ENCODE data around the gene PCDHGA1. TPM values are rescaled to one million over a fixed set of nuclear protein-coding genes. Genes with fewer than 3 reads are reported as not detected.
"Not testable (repeated sequence)": the region's sequence is repeated elsewhere in the genome, so short reads cannot be mapped to it uniquely, and the experiment has no call there.

Gene PCDHGA1
- polyA plus RNA-seq, 2 of the 4 experiments (the other 2 are of a cell fraction), result 0.32 to 0.71 TPM

- FAIRE-seq (no peak), DNase-seq (ENCODE audit: low read depth in 1 of 2, low spot score in 1 of 2) (no peak)
Measured at GRCh38 chr5:141413540-141414069, 83.3 kb downstream of the PCDHGA1 start.

GRCh38 chr5:141414548-141415274, 84.4 kb downstream of the PCDHGA1 start:
- 75% methylated on average over 27 of the region's 46 CpGs for WGBS (ENCODE audit: missing lambda C conversion rate)
- H3K4me1 ChIP-seq; H3K4me2 ChIP-seq; H3K4me3 ChIP-seq; ATAC-seq; DNase-seq (ENCODE audit: low read depth in 1 of 2, low spot score in 1 of 2); POLR2A ChIA-PET; FAIRE-seq; H3K27ac ChIP-seq: not testable (repeated sequence)
- peaks cover 38% of the 10 kb centered on the region for H3K9me3 ChIP-seq
- CTCF ChIA-PET, result interaction anchor here (0.8 kb wide), 2 partner anchors 108 to 593 kb away, joined by 3 read pairs; partner anchors contain the start of gene PCDHA5

More at GRCh38 chr5:141413540-141414069, 83.3 kb downstream of the PCDHGA1 start:
- Histone ChIP-seq H3K9me3 (peaks cover 33% of the 10 kb centered on the region), H3K4me3 (no peak overlapping the region), H3K4me2 (no peak overlapping the region), H3K27ac (no peak overlapping the region), H3K4me1 (no peaks in the 10 kb centered on the region)
- POLR2A ChIA-PET, result no interaction called here
- ATAC-seq, result no peak
- TF ChIP-seq KDM5A (IDR thresholded peaks at IDR 0.05), result no peak
- no peak for TF ChIP-seq ZFP36 (IDR thresholded peaks at IDR 0.05; ENCODE audit: borderline replicate concordance, partially characterized antibody)
- WGBS (ENCODE audit: missing lambda C conversion rate), result 73% methylated on average over 25 of the region's 25 CpGs
- CTCF ChIA-PET, result interaction anchor here (0.8 to 2.0 kb wide), 6 partner anchors 16 to 592 kb away, joined by 3 to 5 read pairs (median 4); partner anchors contain the start of genes PCDHA5, PCDHGB1 and PCDHGB5

- DNase-seq (ENCODE audit: low read depth in 1 of 2, low spot score in 1 of 2); FAIRE-seq; CTCF ChIA-PET; H3K27ac ChIP-seq; POLR2A ChIA-PET; ATAC-seq; H3K4me1 ChIP-seq; H3K4me2 ChIP-seq; H3K4me3 ChIP-seq: not testable (repeated sequence)
- 72% methylated on average over 21 of the region's 24 CpGs for WGBS (ENCODE audit: missing lambda C conversion rate)
- peaks cover 40% of the 10 kb centered on the region for H3K9me3 ChIP-seq
Measured at GRCh38 chr5:141415275-141415618, 84.9 kb downstream of the PCDHGA1 start.

- H3K27ac ChIP-seq, POLR2A ChIA-PET, H3K4me3 ChIP-seq, FAIRE-seq, H3K4me1 ChIP-seq: not testable (repeated sequence)
- TF ChIP-seq RAD21 (conservative IDR thresholded peaks at IDR 0.05 in 1 of 2, IDR thresholded peaks at IDR 0.05 in 1 of 2) (peak; percentile 50 to 71), CTCF (IDR thresholded peaks at IDR 0.05) (peak; percentile 31; the same call in 2 of the 3 replicates), SMC3 (IDR thresholded peaks at IDR 0.05) (0 out of 3 replicates have a peak, but pooled peaks have one; percentile 11)
- CTCF ChIA-PET, result interaction anchor here (0.6 to 2.4 kb wide), 13 partner anchors 9 to 147 kb away, joined by 3 to 13 read pairs (median 4); partner anchors contain the start of genes PCDHGB3 and PCDHGB6
- ATAC-seq (peak; percentile 78 to 96; a peak in 5 of 6 replicates), DNase-seq (ENCODE audit: low read depth in 1 of 2, low spot score in 1 of 2) (peak; percentile 28 to 58)
- H3K4me2 ChIP-seq, result peak within 1 kb of the TSS; percentile 39; the same call in 2 of the 3 replicates
- peaks cover 49% of the 10 kb centered on the region for H3K9me3 ChIP-seq
- WGBS (ENCODE audit: missing lambda C conversion rate), result 57% methylated on average over 34 of the region's 47 CpGs
Measured at GRCh38 chr5:141417494-141418172, 87.3 kb downstream of the PCDHGA1 start, which contains the start of gene PCDHGB7. Gene PCDHGB7, plus strand, starts transcription at chr5:141417677. Its CDS starts 183 bp downstream, at chr5:141417860.

- no peak overlapping the region for H3K4me3 ChIP-seq
- CTCF ChIA-PET, result interaction anchor here (1.0 to 2.4 kb wide), 4 partner anchors 36 to 139 kb away, joined by 3 to 9 read pairs (median 4); partner anchors contain the start of gene PCDHGA7
- ATAC-seq (no peak), FAIRE-seq (no peak), DNase-seq (ENCODE audit: low read depth in 1 of 2, low spot score in 1 of 2) (no peak)
- no peak overlapping the region for H3K4me2 ChIP-seq
- TF ChIP-seq BHLHE40 (IDR thresholded peaks at IDR 0.05; ENCODE audit: low read depth, low read length) (no peak), E2F6 (IDR thresholded peaks at IDR 0.05; ENCODE audit: borderline replicate concordance, low read depth) (no peak), CBX8 (IDR thresholded peaks at IDR 0.05) (no peak), HEYL (CRISPR knock-in tag; IDR thresholded peaks at IDR 0.05) (no peak), JUN (IDR thresholded peaks at IDR 0.05) (no peak), USF2 (IDR thresholded peaks at IDR 0.05) (no peak), HOXB5 (CRISPR knock-in tag; IDR thresholded peaks at IDR 0.05) (no peak), MAZ (IDR thresholded peaks at IDR 0.05; ENCODE audit: borderline replicate concordance, low read depth, low read length) (no peak), MAFK (IDR thresholded peaks at IDR 0.05; ENCODE audit: partially characterized antibody) (no peak)
- no peak overlapping the region for H3K27ac ChIP-seq
- peaks cover 61% of the 10 kb centered on the region for H3K9me3 ChIP-seq
- 85% methylated on average over 47 of the region's 74 CpGs for WGBS (ENCODE audit: missing lambda C conversion rate)
- no peaks in the 10 kb centered on the region for H3K4me1 ChIP-seq
- POLR2A ChIA-PET, result no interaction called here
Measured at GRCh38 chr5:141419074-141419880, 89.0 kb downstream of the PCDHGA1 start.
